H1 (cell line): Measurements from ENCODE around the gene CPEB1.

Experiments used
- CBX8 ChIP-seq: fragments of 300-800, 300-1000 bp; sonication (generic); IDR thresholded peaks from 2 replicates; pipeline ENCODE4 v1.7.1; 2016; ENCODE audit warnings: low read depth, low read length, borderline replicate concordance
- CEBPB ChIP-seq: IDR thresholded peaks from 2 replicates; pipeline ENCODE4 v1.6.1; 2012; ENCODE audit warnings: low read depth, low read length
- EP300 ChIP-seq, 2 experiments: IDR thresholded peaks; 1 replicate in 1 of 2; 2 replicates in 1 of 2; pipeline ENCODE4 v1.6.1; 2011 to 2012; ENCODE audit warnings: low read depth in 2 of 2, low read length in 2 of 2, mild to moderate bottlenecking in 2 of 2, borderline replicate concordance in 1 of 2, inconsistent platforms in 1 of 2, moderate library complexity in 1 of 2
- EZH2 ChIP-seq: fragments of 200-600 bp; sonication (generic); IDR thresholded peaks from 2 replicates; pipeline ENCODE4 v1.7.1; 2012; ENCODE audit warnings: low read depth, mild to moderate bottlenecking, moderate library complexity, low read length, inconsistent platforms; ENCODE audit not compliant: severe bottlenecking
- JUN ChIP-seq: IDR thresholded peaks from 2 replicates; pipeline ENCODE4 v1.6.1; 2011; ENCODE audit warnings: low read depth, mild to moderate bottlenecking, improper control_type of control experiment, low read length
- TAF1 ChIP-seq: IDR thresholded peaks from 2 replicates; pipeline ENCODE4 v1.6.1; 2011; ENCODE audit warnings: mild to moderate bottlenecking, low read depth, low read length
- TAF7 ChIP-seq: optimal IDR thresholded peaks from 2 replicates; pipeline ENCODE3; 2011; ENCODE audit warnings: low read depth, mild to moderate bottlenecking, inconsistent platforms, low read length, moderate library complexity, borderline replicate concordance
- ZNF274 ChIP-seq: IDR thresholded peaks from 2 replicates; pipeline ENCODE4 v1.7.0; 2012; ENCODE audit warnings: low read length, borderline replicate concordance; ENCODE audit errors: extremely low read depth
- TF ChIP-seq, protein P1 (sequence below), 3 experiments: IDR thresholded peaks; 1 replicate in 2 of 3; 2 replicates in 1 of 3; pipeline versions ENCODE4 v1.5.1 to v1.6.1; 2011; ENCODE audit warnings: low read length in 3 of 3, mild to moderate bottlenecking in 3 of 3, inconsistent platforms in 2 of 3, low read depth in 1 of 3, moderate library complexity in 1 of 3; ENCODE audit not compliant: insufficient read depth in 1 of 3; ENCODE audit errors: control extremely low read depth in 1 of 3
- TF ChIP-seq, protein P2 (sequence below): IDR thresholded peaks from 2 replicates; pipeline ENCODE4 v1.6.1; 2011; ENCODE audit warnings: low read length, improper control_type of control experiment
- TF ChIP-seq, protein P3 (sequence below): IDR thresholded peaks from 2 replicates; pipeline ENCODE4 v1.6.1; 2012; ENCODE audit warnings: low read length, inconsistent platforms

DNA sequence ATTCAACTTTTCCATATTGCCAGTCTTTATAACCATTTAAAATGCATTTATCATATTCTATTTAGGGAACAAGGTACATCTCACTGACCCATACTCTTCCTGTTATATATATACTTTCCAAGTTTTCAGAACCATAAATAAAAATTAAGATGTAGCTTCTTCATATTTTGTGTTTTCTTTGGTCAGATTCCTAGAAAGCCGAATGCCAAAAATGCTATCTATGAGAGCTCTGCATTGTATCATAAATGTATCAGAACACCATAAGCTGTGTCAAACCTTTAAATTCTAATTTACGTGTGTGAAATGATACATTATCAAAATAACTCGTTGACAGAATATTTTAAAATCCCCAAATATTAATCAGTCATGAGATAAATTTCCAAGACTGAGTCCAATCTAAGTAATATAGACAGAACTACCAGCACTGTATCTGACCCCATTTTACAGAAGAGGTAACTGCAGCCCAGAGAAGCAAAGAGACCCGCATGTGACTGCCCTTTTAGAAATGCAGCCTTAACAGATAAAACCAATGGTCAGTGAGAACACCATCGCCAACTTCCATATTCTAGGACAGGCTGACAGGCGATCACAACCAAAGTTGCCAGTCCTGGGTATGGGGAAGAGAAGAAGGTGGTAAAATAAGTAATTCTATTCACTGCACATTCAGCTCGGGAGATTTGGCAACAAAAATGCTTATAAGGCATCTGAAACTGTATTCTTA, 90.7 kb downstream of the CPEB1 start:
- TF ChIP-seq TAF7 (no peak), TAF1 (no peak), JUN (no peak), EZH2 (no peak), CEBPB (no peak), ZNF274 (no peak), CBX8 (no peak), EP300 (IDR thresholded peaks at IDR 0.05; ENCODE audit: borderline replicate concordance in 1 of 2, low read depth in 2 of 2, low read length in 2 of 2) (no peak)
- TF ChIP-seq, protein P1, sequence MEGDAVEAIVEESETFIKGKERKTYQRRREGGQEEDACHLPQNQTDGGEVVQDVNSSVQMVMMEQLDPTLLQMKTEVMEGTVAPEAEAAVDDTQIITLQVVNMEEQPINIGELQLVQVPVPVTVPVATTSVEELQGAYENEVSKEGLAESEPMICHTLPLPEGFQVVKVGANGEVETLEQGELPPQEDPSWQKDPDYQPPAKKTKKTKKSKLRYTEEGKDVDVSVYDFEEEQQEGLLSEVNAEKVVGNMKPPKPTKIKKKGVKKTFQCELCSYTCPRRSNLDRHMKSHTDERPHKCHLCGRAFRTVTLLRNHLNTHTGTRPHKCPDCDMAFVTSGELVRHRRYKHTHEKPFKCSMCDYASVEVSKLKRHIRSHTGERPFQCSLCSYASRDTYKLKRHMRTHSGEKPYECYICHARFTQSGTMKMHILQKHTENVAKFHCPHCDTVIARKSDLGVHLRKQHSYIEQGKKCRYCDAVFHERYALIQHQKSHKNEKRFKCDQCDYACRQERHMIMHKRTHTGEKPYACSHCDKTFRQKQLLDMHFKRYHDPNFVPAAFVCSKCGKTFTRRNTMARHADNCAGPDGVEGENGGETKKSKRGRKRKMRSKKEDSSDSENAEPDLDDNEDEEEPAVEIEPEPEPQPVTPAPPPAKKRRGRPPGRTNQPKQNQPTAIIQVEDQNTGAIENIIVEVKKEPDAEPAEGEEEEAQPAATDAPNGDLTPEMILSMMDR (IDR thresholded peaks at IDR 0.05; ENCODE audit: control extremely low read depth in 1 of 3, insufficient read depth in 1 of 3, low read depth in 1 of 3, low read length in 3 of 3), result no peak
- TF ChIP-seq, protein P2, sequence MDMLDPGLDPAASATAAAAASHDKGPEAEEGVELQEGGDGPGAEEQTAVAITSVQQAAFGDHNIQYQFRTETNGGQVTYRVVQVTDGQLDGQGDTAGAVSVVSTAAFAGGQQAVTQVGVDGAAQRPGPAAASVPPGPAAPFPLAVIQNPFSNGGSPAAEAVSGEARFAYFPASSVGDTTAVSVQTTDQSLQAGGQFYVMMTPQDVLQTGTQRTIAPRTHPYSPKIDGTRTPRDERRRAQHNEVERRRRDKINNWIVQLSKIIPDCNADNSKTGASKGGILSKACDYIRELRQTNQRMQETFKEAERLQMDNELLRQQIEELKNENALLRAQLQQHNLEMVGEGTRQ, result no peak
- TF ChIP-seq, protein P3, sequence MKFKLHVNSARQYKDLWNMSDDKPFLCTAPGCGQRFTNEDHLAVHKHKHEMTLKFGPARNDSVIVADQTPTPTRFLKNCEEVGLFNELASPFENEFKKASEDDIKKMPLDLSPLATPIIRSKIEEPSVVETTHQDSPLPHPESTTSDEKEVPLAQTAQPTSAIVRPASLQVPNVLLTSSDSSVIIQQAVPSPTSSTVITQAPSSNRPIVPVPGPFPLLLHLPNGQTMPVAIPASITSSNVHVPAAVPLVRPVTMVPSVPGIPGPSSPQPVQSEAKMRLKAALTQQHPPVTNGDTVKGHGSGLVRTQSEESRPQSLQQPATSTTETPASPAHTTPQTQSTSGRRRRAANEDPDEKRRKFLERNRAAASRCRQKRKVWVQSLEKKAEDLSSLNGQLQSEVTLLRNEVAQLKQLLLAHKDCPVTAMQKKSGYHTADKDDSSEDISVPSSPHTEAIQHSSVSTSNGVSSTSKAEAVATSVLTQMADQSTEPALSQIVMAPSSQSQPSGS, result no peak
